ENCODE measurements around the gene PRKCE.

PRKCE gene

DNA sequence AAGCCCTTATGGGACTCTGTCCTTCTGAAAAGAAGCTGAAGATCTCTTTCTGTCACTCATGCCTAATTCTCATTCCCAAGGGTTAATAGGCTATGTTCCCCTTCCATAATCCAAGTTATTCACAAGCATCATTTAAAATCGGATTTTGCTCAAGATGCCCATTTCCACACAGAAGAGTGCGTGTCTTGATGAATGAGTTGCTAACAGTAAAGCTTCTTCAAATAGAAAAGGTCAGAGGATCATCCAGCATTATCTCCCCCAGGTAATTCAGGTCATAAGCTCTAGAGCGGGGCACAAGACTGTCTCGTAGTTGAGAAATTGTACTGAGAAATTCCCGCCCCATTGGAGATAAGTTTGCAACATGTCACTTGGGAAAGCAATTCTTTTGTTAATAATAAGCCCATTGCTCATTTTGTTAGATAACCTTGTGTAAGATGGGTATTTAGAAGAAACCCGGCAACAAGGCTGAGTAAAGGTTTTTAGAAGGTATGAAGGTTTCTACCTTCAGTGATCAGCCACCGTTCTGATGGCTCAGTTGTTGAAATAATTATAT, 355.1 kb downstream of the PRKCE start:
- no peak for DNase-seq

DNA sequence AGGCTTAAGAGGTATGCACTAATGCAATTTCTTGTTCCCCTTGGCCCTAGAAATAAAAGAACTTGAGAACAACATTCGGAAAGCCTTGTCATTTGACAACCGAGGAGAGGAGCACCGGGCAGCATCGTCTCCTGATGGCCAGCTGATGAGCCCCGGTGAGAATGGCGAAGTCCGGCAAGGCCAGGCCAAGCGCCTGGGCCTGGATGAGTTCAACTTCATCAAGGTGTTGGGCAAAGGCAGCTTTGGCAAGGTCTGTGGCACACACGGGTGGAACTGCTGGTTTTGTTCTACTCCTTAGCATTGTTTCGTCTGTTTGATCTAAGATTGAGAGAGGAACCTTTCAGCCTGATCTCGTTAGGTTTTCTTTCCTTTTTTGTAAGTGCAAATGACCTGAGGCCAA, 355.9 kb downstream of the PRKCE start:
- no peak for DNase-seq

DNA sequence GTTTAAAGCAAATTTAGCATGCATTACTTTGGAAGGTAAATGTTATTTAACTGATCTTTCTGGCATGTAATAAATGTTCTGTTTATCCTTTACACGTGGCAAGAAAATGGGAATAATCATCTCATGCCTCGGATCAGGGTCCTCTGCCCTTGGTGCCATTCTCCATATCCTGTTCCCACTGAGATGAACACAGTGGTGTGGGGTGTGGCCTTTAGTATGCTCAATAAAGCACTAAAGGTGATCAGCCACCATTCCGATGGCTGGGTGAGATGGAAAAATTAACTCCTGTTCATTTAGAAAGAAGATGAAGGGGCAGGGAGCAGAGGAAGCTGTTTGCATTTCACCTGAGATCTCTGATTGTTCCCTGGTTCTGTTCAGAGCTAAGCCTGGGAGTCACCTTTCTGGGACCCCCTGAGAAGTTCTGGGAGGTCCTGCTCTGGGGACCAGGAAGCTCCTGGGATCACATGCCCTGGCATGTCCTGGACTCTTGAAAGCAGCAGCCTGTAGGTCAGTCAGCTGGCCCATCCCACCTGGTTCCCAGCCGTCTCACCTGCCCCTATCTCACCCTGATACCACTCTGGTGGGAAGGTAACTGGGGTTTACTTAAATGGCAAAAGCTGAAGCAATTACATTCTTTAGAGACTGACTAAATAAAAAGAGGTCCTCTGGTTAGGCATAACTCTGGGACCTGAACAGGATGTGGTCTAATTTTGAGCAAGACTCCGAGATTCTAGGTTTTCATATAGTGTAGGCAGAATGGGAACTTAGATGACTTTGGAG, 356.8 kb downstream of the PRKCE start:
- no peak for DNase-seq

DNA sequence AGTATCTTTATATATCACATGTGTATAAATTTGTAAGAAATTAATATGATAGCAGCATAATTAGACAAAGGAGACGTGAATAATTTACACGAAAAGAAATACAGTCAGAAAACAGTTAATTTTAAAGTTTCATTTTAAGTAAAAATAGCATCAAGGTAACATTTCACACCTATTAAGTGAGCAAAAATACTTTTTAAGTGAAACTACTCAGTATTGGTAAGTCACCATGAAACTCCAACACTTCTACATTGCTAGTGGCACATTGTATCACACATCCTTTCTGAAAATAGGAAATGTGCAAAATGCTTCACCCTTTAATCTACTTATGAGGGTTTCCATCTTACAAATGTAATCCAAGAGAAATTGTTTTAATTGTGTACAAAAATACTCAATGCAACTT, 357.8 kb downstream of the PRKCE start:
- DNase-seq, result no peak

DNA sequence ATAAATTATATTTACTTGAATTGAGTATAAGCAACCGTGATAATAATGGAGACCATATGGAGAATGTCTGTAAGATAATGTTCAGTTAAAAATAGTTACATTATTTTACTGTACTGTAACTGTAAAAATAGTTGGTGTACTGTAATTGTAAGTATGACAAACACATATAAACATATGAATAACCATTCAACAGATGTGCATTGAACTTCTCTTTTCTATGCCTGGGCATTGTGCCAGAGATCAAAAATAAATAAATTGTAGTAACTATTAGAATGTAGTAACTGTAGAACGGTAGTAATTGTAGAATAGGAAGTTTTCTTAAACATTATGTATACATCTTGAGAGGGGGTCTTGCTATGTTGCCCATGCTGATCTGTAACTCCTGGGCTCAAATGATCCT, 358.3 kb downstream of the PRKCE start:
- DNase-seq, result no peak

DNA sequence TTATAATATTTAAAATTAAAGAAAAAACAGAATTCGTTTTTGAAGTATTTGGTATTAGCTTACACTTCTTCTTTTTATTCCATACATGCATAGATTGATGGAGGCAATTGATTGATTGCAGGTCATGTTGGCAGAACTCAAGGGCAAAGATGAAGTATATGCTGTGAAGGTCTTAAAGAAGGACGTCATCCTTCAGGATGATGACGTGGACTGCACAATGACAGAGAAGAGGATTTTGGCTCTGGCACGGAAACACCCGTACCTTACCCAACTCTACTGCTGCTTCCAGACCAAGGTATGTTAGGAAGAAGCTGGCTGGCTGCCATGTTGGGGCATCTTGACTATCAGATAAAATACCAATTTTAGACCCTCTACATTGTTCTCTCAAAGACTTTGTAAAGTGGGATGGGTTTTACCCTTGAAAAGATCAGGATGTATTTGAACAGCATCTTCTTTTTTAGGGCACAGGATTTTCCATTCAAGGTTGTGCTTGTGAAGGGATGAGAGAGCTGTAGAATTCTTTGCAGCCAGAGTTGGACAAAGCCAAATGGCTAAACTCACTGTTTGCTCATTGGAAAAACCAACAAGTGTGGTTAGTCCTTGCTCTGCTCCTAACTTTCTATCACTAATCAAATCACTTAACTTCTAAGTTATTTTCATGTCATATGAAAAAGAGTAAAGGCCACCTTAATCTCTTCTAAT, 358.9 kb downstream of the PRKCE start:
- DNase-seq, result no peak

DNA sequence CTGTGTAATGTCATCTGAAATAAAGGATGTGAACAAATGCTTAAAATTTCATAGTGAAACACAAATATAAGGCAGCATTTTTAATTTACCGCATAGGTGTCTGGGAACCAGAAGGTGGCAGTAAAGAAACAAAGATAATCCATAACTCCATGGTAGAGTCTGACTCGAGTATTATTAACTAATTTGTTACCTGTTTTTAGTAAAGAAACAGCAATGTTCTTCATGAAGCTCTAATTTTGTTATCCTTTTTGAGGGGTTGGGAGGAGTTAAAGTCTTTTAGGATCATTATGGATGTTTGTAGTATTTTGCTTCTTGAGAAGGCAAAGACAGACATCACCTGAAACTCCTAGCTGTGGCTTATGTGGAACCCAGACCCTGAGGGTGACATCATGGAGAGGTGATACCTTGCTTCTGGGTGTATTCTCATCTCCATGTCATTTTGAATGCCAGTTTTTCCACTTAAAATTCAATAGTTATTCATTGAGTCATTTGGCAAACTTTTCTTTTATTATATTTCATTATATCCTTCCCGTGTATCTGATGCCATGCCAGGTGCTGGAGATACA, 359.5 kb downstream of the PRKCE start:
- no peak for DNase-seq

DNA sequence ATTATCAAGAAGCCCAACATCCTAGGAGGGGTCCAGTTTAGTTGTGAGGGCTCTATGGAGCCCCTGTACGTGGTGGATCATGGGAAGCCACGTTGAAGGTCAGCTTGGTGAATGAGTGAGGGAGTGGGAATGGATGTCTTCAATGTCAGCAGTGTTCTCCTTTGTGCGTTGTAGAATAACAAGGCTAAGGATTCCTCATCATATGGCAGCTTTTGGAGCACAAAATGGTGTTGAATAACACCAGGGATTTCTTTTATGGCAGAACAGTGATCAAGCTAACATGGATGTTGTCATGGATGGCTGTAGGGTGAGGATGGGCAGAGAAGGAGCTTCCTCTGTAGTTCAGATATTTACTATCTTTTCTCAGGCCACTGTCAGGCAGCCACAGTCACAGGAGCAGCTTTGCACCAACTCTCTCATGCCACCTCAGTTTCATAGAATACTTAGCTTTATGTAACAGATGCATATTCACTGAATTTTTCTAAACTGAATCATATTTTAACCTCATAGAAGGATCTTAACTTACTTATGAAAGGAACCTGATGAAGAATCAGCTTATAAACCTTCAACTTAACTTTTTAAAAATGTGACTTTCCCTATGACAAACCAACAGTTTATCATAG, 361.3 kb downstream of the PRKCE start:
- DNase-seq, result no peak

DNA sequence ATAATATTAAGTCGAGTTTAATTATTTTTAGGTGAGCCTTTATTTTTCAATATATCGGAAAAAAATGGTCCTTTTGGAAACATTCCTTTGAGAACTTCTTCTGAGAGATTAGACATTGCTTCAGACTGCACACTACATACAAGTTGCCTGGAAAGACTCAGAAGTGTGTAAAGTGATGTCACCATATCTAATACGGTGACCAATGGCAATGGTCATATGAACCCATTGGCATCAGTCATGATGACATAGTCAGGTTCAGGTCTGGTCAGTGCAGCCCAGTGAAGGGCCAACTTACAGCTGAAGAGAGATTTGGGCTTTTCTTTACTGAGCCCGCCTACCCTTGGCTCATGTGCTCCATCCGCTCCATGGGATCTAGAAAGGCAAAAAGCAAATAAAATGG, 362.3 kb downstream of the PRKCE start:
- no peak for DNase-seq

DNA sequence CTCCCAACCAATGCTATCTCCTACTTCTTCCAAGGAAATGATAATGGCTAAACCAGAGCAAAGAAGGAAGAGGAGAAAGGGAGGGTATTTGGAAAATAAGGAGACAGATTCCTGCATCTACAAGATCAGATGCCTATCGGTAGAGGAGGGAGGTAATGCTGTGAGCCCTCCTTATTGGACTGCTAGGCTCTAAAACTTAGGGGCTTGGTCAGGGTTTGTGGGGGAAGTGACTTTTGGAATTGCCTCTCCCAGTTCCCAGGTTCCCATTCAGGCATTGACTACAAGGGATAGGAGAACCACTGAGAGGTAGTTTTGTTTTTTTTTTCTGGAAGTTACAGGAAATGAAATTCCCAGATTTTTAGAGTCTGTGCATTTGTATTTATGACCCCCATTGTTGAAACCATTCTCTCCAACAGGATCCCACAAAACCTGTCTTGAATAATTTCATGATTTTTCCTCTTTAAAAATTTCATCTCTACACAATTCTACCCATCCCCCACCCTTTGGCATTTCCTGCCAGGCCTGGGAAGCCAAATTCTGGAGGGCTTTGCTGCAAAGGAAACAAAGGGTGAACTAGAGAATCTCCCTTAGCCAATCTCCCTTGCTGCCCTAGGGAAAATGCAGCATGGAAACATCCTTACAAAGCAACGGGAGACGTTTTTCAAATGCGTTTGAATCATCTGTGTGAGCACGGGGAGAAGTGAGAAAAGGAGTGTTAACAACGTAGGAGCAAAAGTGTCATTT, 363.6 kb downstream of the PRKCE start:
- DNase-seq, result no peak

DNA sequence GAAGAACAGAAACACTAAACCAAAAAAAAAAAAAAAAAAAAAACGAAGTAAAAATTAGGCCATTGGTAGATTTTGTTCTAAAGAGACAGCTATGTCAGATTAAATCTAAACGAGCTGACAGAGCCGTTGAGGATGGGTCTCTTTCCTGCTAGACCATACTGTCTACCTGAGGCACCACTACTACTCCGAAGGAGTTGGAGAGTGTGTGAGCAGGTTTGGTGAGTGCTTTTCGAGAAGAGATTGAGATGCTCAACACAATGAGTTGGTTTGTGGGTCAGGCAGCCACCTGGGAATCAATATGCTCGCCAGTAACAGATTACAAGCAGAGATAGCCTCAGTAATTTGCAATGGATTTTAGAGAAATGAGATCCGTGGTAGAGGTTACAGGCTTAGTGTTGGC, 364.2 kb downstream of the PRKCE start:
- no peak for DNase-seq

DNA sequence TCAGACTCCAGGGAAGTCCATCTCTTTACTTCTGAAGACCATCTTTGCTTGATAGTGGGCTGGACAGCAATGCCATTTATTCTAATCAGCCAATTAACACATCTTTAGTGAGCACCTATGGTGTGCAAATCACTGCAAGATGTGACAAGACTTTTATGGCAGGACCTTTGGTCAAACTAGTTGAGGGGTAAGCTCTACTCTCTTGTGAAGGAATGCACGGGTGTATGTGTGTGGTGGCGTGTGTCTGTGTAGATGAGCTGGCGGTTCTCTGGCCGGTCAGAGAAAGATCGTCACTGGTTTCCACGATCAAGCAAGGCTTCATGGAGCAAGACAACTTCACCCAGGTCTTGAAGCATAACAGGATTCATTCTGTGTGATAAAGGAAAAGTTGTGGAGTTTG, 364.6 kb downstream of the PRKCE start:
- DNase-seq, result no peak

DNA sequence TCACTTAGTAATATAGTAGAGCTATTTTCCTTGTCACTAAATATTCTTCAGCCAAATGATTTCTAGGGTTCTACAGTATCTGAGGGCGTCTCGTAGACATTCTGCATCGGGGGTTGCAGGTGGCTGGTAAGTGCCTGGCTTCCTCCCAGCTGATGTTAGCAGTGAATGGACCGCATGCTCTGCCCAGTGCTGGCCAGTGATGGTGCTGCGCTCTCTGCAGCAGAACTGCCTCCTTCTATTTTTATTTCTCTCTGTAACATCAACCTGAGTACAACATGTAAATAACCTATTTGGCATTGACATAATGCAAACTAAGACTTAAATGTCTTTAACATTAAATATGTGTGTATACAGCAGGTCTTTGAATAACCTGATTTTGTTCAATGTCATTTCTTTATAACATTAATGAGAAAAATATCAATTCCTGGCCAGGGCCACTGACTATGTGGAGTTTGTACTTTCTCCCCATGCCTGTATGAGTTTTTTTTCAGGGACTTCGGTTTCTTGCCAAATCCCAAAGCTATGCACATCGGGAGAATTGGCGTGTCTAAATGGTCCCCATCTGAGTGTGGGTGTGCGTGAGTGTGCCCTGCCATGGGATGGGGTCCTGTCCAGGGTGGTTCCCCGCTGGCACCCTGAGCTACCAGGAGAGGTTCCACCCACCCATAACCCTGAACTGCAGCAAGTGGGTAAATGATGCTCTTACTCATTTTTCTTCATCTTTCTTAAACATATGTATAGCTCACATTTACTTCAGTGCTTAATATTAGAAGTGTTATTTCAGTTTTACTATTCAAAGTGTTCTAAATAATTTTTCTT, 367.5 kb downstream of the PRKCE start:
- no peak for DNase-seq

DNA sequence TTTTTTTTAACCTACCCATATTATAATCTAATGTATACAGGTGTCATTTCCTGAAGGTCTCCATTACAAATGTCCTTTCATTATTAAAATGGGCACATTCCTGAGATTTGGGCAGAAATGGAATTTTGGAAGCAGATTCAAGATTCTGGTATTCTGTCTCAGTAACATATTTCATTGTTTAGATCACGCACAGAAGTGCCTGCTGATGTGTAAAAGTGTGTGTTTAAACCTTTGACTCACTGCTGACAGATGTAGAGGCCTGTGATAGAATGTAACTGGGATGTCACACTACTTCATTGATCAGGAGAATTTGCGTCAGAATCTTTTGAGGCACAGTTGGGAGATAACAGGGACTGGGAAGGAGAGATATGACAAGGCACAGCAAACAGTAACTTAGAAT, 368.9 kb downstream of the PRKCE start:
- no peak for DNase-seq

DNA sequence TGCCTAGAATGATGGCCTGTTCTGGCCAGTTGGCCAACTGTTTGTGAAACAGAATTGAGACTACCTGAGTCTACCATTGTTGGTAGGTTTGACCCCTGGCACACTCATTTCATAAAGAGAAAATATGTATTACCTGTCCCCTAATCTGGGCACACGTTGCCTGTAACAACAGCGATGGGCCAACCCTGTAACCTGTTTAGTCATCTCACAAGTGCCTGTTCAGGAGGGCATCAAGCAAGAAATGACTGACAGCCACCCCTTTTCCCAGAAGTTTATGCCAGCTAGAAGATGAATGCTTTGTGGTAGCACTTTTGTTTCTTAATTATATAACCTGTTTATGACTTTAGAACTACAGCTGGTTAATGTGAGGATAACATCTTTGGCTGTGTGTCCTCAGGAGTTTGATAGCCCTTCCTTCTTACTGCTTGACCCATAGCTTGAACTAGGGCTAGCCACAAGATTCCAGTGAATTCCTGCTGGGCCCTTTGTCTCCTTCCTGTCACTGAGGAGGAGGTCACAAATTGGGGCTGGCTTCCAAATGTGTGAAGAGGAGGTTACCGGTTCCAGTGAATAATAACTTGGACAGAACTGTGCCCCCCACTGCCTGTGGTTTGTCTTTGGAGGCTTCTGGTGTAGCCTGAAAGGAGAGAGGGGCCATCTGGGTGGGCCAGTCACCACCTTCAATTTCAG, 371.8 kb downstream of the PRKCE start:
- DNase-seq, result no peak

DNA sequence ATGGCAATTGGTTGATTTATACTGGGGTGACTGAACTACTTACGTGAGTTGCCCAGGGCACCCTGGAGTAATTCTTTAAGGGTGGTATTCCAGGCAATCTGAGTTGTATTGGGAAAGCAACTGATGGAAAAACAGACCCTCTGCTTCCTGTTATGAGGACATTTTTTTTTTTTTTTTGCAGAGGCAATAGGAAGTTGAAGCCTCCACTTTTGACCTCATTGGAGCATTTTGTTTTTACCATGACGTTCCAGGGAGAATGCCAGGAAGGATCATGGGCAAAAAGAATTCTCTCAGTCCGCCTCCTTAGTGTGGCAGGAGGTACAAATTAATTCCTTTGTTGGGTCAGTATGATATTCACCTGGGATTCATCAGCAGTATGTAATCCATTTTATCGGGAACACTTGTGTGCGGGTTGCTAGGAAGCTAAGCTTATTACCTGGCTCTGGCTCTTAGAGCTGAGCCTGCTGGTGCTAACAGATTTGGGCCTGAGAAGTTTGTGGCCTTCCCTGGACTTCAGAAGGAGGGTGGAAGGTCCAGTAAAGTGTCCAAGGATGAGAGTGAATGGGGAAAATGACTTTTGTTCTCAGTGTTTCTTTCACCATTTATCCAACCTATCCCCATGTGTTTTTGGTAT, 372.8 kb downstream of the PRKCE start:
- no peak for DNase-seq

DNA sequence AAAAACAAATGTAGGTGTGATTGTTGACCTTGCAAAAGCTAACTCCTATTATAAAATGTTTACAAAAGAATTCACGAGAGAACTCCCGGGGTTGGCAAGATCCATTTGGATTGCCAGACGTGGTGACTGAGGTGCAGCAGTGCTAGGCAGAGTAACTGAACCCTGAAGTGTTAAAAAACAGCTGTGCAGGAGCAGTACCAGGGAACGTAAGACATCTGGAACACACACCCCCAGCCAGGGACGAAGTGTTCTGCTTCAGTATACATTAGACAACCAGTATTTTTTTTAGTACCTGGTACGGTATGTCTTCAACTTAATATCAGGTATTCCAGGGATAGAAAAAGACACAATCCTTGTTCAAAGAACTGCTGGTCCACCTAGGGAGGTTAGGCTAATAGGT, 373.6 kb downstream of the PRKCE start:
- DNase-seq, result no peak

DNA sequence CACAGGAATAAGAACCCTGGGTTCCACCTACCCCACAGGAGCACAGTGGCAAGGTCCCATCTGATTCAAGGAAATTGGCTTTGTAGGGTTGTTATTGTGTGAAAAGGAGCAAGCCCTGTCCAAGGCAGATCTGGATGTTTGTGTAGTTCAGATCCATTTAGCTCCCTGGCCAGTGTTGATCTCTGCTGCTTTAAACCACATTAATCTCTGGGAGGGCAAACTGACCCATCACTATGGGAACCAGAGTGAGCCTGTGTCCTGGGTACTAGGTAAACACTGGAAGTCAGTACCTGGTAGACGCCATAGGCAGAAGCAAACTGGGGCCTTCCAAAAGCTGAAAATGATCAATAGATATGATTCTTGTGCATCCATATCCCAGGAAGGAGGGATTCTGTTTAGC, 374.2 kb downstream of the PRKCE start:
- no peak for DNase-seq

DNA sequence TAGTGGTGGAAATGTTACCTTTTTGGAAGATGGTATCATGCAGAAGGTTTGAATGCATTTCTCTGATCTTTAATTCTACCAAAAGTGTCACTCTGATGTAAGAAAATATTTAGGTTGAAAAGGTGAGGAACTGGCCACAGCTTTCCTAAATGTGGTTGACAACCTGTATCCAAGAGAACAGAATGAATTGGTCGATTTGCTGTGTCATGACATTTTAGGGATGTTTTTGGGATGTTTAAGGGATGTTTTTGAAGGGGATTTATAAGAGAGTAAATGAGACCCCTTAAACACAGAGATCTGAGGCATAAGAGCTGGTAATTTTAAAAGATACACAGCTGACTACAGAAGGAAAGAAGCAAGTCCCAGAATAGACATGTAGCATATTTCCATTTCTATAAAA, 375.0 kb downstream of the PRKCE start:
- DNase-seq, result no peak

DNA sequence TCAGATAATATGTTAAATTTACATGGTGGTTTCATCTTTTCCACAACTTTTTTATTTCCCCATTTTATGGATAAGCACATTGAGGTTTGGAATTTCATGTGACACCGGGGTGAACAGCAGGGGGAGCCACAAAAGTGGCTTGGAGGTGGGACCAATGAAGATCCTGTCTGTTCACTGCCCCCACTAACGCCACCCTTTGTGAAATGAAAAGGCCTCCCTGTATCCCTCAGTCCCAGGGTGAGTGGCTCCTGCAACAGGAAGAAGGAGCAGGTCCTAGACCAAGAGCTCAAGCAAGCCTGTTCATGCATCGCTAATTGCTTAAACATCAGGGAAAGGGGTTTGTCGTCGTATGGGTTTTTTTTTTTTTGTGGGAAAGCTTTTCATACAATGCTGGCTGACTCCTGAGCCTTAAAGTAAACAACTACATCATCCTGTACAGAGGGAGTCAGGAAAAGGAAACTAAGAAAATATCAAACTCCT, 377.9 kb downstream of the PRKCE start:
- DNase-seq, result no peak

DNA sequence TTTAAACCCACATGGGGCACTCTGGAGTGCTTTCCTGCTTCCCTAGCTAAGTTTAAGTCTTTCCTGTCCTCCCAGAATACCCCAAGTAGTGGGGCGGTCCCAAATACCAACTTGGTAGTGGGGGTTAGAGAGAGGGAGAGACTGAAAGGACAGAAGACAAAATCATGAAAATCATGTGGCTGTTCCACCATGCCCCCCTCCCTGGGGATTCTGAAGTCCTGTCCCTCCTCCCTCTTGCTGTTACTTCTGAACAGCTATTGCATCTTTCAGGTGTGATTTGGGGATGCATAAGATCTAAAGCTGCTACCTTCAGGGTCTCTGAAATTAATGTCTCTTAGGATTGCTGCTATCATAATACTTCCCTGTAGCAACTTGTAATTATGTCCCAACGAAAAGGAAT, 378.9 kb downstream of the PRKCE start:
- DNase-seq, result no peak
